Nucleus accumbens (tissue), 56 donors: ENCODE data around the gene CRYGN.
A peak's percentile ranks its signal among the peaks of the same experiment; 100 is the strongest.

Experiments used
- DNase-seq, 56 donors: peaks; one replicate each; lab custom pipeline; 2025; lab: John Stamatoyannopoulos, UW

CRYGN gene

DNA sequence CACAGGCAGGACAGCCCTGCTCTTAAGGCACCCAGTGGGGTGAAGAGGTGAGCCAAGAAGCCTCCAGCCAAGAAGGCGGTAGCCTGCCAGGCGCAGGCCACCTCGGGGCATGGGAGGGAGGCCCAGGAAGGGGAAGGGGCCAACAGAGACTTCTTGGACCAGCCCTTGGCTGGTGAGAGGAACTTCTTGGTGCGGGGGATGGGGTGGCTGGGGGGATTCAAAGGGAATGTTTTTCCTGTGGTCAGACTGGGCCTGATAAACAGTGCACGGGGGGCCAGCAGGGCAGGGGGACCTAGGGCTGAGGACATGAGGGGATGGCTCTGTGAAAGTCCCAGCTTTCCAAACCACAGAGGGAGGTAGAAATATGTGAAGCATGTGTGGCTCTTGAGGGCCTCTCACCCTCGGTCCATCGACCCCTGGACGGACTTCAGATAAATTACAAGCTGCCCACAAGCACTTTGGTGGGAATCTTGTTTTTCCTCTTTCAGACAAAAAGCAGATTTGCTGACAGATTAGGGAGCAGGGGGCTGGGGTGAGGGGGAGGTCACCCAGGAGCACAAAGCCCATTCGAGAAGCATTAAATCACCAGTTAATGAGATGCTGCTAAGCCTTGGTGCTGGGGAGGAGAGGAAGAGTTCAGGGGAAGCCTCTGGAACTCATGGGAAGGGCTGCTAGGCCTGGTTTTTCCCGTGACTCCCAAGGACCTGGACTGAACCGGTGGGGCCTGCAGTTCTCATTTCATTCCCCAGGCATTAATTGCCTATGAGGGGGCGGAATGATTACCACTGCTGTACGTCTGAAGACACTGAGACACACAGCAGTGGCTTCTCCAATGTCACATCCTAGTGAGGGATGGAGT lies 11.3 kb downstream of the CRYGN start:
- peak in 8 of 56 donors; percentile 16 to 55 (median 38) for DNase-seq

DNA sequence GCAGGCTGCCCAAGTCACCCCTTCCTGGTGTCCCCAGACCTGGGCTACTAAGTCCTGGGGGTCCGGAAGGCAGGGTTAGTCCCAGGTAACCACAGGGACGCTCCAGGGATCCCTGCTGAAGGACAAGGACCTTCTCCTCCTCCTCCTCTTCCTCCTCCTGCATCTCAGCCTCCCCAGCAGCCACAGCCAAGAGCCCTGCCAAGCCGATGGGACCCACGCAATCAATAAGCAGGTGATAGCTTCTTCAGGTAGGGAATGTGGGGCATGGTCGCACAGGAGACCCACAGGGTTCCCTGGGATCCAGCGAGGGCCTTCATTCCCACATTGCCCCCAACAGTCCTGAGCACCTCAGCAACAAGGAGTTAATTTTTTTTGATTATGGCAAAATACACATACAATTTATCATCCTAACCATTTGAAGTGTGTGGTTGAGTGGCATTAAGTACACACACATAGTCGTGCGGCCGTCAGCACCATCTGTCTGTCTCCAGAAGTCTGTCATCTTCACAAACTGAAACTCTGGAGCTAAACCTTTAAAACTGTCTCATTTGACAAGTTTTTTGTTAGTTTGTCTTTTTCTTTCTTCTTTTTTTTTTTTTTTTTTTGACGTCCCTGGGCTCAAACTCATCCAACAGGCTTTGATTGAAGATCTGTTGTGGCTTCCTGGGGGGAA lies 12.1 kb downstream of the CRYGN start:
- no peak for DNase-seq

DNA sequence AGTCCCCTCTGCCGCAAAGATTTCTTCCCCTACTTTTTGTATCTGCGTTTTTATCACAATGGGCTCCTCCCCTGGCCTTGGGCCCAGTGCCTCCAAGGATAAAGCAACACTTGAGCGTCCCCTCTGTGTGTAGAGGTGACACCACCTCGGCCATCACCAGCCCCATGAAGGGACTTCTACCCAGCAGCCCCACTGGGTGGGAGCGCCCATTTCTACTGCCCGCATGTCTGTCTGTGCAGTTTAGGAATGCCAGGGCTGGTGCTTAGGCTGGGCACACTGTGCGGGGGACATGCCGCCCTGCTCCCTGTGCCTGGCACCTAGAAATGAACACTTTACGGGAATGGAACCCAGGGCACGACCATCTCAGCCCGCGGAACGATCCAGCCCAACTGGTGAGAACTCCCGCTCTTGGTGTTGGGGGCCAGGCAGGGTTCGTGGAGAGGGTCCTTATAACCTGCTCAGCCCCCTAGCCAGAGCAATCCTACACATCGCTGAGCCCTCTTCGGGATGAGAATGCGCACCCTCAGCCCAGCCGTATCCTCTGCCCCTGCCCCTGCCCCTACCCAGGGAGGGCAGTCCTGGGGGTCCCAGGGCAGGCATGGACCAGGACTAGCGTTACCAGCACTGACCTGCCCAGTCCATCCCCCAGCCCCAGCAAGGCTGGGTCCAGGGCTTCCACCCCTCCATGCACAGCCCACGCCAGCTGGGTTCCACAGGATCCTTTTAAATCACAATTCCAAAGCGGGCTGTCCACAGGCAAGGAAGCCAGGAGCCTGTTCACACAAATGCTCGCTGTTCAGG lies 12.8 kb downstream of the CRYGN start:
- no peak for DNase-seq

DNA sequence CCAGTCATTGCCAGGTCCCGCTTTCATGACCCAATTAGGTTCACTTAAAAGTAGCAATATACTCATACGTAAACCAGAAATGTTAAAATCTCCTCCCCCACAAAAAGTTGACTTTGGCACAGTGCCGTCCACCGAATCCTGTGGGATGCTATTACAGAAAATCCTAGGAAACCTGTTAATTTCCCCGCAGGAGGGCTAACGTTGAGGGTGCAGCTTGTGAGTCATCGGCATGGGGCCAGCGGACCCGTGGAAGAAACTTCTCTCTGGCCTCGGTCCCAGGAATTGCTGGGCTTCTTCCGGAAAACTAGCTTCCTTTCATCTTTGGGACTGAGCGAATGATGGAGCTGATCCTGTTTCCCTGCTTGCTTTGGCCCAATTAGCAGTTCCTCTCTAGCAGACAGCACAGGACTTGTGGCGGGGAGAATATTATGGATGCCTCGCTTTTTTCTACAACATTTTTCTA lies 13.5 kb downstream of the CRYGN start:
- peak in 5 of 56 donors; percentile 5 to 43 (median 19) for DNase-seq

DNA sequence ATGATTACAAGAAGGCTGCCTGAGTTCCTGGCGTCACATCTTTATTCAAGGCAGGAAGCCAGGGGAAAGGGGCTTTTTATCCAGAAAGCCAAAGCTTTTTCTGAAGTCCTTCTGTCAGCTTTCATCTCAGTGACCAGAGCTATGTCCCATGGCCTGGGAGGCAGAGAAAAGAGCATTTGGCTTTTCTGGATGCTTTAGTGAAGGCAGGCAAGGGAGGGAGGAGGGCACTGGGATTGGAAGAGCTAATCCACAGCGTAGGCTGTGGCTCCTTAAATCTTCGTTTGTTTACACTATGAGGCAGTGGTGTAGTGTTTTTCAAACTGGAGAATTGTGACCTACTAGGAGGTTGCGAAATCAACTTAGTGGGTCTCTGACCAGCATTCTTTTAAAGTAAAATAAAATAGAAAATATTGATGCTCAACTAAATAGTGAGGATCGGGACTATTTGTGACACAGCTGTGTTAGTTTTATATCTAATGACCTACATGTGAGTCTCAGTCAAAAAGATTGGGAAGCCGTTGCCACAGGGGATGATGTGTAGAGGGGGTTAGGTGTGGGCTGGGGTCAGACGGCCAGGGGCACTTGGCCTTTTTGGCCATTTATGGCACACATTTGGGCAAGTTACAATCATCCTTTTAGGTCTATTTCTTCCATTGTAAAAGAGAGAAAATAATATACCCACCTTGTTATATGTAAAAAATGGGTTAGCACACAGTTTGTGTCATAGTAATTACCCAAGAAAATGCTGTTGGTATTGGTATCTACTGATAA lies 14.1 kb downstream of the CRYGN start:
- no peak for DNase-seq

DNA sequence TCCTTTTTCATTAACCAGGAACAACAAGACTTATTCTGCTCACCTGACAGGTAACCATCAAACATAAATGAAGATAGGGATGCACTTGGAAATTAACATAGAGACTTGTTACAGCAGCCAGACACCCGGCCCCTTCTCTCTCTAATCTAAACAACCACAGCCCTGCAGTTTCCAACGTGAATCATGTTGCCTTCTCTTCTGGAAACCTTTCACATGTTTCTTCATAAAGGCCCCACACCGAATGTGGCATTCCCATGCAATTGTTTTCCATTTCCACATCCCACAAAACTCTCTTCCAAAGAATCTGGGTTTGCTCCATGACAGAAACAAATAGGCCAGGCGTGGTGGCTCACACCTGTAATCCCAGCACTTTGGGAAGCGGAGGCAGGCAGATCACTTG lies 15.1 kb downstream of the CRYGN start:
- no peak for DNase-seq

DNA sequence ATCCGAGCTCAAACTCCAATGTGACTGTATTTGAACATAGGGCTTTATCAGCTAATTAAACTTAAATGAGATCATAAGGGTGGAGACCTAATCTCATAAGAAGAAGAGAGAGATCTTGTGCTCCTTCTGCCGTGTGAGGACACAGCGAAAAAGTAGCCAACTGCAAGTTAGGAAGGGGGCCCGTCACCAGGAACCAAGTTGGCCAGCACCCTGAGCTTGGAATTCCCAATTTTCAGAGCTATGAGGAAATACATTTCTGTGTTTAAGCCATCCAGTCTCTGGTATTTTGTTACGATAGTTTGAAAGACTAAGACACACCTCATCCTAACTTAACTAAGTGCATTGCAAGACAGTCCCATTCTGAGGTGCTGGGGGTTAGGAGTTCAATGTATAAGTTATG lies 16.0 kb downstream of the CRYGN start:
- no peak for DNase-seq

DNA sequence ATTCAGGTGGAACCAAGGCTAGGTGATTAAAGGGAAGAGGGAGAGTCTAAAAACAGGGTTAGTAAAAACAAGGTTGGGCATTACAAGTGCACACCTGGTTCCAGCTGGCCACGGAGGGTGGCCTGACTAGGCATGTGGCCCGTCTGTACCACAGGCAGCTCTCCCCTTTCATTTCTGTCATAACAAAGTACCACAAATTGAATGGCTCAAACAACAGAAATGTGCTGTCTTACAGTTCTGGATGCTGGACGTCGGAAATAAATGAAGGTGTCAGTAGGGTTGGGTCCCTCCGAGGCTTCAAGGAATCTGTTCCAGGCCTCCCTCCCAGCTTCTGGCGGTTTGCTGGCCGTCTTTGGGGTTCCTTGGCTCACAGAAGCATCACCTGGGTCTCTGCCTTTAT lies 16.7 kb downstream of the CRYGN start:
- no peak for DNase-seq

DNA sequence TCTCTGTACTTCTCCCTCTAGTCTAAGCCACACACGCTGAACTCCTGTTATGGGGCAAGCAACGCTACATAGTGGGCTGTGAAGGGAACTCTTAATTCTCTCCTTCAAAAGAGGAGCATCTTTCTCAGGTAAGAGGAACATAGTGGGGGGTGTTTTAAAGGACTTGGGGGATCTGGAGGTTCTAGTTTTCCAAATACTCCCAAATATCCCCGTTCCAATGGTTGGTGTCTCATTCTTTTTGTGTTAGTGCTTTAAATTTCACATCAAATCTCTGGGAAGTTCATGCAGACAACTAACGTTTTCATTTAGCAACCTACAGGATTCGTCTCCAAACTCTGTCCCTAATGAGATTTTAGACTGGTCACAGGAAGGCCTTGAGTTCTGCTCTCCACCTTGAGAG lies 17.7 kb downstream of the CRYGN start:
- no peak for DNase-seq

DNA sequence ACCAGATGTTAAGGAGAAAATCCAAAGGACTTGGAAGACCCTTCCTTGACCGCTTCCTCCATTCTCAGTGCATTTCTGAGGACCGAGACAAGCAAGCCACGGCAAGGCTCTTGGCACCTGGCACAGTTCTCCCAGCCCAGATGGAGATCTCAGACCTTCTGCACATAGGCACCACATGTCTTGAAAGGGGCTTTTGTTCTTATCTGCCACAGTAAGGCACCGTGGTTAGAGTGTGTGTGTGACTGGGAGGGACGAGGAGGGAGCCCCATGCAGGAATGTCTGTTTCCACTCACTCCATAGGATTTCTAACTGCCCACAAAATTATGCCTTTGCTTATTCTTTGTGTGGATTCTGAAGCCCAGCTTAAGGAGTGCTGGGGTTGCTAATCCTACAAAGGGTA lies 19.8 kb downstream of the CRYGN start:
- no peak for DNase-seq

DNA sequence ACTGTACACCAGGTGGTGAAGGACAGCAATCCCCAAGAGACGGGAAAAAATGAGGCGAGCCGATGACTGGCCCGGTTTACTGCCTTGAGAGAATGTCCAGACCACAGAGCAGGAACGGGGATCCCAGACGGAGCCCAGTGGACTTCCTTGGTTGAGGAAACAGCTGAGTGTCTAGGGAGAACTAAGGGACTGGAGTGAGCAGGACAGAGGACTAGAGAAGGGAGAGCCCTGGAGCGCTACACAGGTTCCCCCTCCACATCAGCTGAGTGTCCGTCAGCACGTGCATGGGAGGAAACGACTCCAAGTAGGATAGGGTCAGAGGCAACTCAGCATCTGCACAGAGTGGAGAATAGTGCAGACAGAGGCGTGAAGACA lies 23.0 kb downstream of the CRYGN start:
- DNase-seq, result no peak

DNA sequence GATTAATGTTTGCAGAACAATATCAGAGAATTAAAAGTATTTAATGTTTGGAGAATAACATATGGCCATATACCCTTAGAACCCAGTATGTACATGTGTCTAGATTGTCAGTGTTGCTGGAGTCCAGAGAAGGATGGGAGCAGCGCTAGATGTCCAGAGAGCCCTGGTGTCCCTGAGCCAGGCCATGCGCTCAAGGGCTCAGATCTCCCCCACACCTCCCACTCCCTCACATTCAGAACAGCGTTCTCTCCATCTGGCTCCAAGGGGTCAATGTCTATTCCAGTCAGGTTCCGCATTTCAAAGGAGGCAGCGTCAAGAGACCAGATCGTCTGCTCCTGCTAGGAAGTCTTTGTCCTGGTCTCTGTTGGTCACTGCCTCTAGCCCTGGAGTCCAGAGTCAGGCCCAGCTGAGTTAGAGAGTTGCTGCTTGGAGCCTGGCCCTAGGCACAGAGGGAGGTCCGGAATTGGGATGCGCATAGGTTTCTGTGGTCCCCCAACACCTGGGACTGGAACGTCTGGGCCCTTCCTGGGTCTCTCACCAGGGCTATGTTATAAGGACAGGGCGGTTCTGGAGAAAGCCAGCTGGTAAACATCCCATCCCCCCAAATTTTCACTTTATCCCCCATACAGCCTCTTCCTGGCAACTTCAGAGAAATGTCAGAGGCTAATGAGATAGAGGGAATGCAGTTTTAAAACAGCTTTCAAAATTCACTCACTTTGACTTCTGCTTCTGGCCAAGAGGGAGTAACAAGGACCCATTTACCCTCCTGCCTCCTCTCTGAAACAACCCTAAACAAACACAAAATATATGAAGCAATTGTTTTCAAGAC lies 23.6 kb downstream of the CRYGN start:
- DNase-seq, result no peak

DNA sequence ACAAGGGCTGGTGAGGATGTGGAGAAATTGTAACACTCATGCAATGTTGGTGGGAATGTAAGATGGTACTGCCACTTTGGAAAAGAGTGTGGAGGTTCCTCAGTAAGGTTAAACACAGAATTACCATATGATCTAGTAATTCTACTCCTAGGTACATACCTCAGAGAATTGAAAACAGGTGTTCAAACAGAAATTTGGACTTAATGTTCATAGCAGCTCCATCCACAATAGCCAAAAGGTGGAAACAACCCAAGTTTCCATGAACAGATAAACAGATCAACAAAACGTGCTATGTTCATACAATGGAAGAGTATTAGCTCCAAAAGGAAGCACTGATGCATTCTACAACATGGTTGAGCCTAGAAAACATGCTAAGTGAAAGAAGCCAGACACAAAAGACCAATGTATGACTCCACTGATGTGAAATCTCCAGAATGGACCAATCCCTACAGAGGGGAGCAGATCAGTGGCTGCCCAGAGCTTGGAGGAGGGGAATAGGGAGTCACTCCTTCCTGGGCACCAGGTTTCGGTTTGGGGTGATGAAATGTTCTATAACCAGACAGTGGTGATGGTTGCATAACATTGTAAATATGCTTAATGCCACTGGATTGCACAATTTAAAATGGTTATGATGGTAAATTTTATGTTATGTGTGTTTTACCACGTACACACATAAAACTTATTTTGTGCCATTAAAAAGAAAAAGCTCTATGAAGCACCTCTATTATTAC lies 24.4 kb downstream of the CRYGN start:
- DNase-seq, result no peak

DNA sequence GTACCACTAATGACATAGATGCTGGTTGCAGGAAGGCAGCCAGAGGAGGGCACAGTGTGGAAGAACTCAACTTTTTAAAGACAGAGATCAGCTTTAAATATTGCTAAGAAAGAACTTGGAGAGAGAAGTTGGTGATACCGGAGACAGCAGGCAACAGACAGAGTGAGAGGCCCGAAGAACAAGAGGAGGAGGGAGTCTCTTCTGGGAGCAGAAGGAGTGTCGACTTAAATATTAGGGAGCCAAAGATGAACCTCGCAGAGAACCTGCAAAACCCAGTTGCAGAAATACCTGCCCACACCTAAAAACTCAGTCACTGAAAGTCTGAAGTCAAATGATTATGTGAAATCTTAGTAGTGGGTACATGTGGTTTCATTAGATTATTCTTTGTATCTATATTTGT lies 26.7 kb downstream of the CRYGN start:
- DNase-seq, result no peak

DNA sequence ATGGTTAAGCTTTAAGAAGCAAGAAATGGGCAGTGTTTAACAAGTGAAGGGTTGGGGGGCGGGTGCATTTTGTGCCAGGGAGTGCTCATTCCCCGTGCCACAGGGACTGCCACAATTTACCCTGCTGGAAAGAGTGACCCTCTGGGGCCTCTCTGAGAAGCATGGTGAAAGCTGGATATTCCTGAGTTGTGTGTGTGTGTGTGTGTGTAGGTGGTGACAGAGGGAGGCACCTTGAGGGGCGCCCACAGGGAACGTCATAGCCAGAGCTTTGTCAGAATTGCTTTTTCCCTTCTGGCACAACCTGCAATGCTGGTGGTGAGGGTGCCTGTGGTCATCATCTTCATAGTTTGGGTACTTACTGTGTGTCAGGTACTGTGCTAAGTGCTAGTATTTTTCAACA lies 27.6 kb downstream of the CRYGN start:
- no peak for DNase-seq

DNA sequence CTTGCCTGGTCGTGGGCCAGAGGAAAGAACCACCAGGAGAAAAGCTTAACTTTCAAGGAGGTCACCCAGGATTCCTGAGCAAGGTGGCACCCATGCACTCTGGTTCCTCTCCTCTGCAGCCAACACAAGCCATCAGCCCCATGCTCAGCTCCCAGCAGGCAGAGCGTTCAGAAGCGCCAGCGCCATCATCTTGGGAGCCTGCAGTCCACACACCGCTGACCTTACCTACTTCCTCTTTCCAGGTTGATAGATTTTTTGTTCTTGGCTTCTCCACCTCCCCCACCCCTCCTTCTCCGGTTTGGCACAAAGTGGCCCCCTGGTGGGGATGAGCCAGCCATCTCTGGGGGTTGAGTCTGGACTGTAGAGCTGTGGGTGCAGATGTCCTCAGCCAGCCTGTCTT lies 28.4 kb downstream of the CRYGN start:
- no peak for DNase-seq

DNA sequence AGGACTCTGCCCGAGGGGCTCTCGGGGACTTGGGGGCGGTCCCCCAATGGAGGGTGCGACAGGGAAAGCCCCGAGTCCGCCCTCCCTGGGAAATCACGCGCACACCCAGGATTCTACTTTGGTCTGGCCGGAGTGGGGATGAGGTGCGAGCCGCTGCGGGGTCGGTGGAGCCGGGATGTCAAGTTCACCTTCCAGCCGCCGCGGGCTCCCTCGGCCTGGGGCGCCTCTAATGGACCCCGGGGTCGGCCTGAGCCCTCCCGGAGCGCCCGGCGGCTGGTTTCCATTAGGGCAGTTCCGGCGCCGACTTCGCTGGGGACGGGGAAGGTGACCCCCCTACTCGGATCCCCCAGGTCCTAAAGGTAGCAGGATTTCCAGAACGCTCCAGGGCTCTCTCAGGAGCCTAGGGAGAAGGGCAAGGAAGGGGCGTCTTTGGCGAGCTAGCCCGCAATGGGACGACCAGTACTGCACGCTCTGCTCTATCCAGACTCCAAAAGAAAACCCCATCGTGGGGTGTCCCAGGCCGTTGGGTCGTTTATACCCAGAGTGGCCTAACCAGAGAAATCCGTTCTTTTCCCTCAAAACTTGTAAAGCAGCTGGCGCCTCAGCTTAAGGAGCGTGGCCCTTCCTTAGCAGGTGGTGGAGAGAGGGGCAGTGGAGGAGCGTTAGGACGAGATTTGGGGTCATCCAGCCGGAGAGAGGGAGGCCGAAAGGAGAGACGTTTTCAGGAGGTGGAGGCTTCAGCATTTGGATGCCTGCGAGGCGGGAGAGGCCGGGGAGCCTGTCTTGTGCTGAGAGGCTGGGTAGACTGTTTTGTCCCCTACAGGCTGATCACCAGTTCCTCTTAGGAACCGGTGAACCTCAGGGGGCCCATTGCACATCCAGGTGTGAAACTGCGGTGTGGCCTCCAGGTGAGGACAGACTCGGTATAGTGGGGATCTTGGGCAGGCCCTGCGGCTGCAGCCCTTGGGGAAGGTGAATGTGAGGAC lies 29.2 kb downstream of the CRYGN start:
- peak in 6 of 56 donors; percentile 4 to 41 (median 18) for DNase-seq
